H1 (cell line): ENCODE measurements around the gene PSMC2. TPM values are rescaled to one million over a fixed set of nuclear protein-coding genes. Genes with fewer than 3 reads are reported as not detected.

ENCODE experiments used
- CTCF ChIA-PET: fragments of 300-600 bp; sonication (Branson Sonifier 250); formaldehyde crosslinking; loops from one replicate; lab custom pipeline; 2021; ENCODE audit not compliant: partially characterized antibody; lab: Charles Lee
- POLR2A ChIA-PET: fragments of 300-600 bp; sonication (Branson Sonifier 250); formaldehyde crosslinking; loops from one replicate; lab custom pipeline; 2021; ENCODE audit warnings: inconsistent platforms; ENCODE audit not compliant: partially characterized antibody; lab: Charles Lee
- DNase-seq, 2 experiments: peaks; one replicate each; pipeline versions ENCODE4 v3.0.0 to v3.0.0-alpha.2; 2010 to 2022; ENCODE audit warnings: low spot score in 2 of 2, low read depth in 1 of 2, mixed read lengths in 1 of 2
- FAIRE-seq: peaks from 2 replicates; lab custom pipeline; 2011; peaks lifted over from hg19 to GRCh38; lab: Jason Lieb, UNC
- H2AFZ ChIP-seq: 2 replicates; pipeline ENCODE4 v1.8.1; 2012; ENCODE audit warnings: low read length, inconsistent platforms
- H2AK5ac ChIP-seq: 2 replicates; pipeline ENCODE4 v1.6.1; 2013; ENCODE audit warnings: low read depth, low read length
- H2BK120ac ChIP-seq: replicated peaks from 2 replicates; pipeline ENCODE3; 2013; ENCODE audit warnings: low read depth, low read length, inconsistent platforms
- H2BK12ac ChIP-seq: 2 replicates; pipeline ENCODE4 v1.6.1; 2013; ENCODE audit warnings: low read depth, low read length
- H2BK15ac ChIP-seq: 2 replicates; pipeline ENCODE4 v1.6.1; 2013; ENCODE audit warnings: low read length
- H2BK20ac ChIP-seq: 2 replicates; pipeline ENCODE4 v1.6.1; 2013; ENCODE audit warnings: low read length
- H2BK5ac ChIP-seq: 2 replicates; pipeline ENCODE4 v1.6.1; 2013; ENCODE audit warnings: low read depth, low read length
- H3K14ac ChIP-seq: 2 replicates; pipeline ENCODE4 v1.6.1; 2013; ENCODE audit warnings: inconsistent platforms; ENCODE audit not compliant: insufficient read length
- H3K18ac ChIP-seq: 2 replicates; pipeline ENCODE4 v1.6.1; 2013; ENCODE audit warnings: low read length; ENCODE audit errors: extremely low read depth
- H3K23ac ChIP-seq: 2 replicates; pipeline ENCODE4 v1.6.1; 2013; ENCODE audit warnings: inconsistent platforms; ENCODE audit not compliant: insufficient read length
- H3K23me2 ChIP-seq: 2 replicates; pipeline ENCODE4 v1.6.1; 2013; ENCODE audit warnings: low read depth, low read length
- H3K27ac ChIP-seq: 2 replicates; pipeline ENCODE4 v1.6.1; 2011; ENCODE audit warnings: low read depth, low read length, inconsistent platforms
- H3K27me3 ChIP-seq, 4 experiments: replicated peaks in 1 of 4; 1 replicate in 1 of 4; 2 replicates in 3 of 4; pipeline versions ENCODE4 v1.6.1 to v1.8.1; 2011 to 2013; ENCODE audit warnings: low read length in 3 of 4, mild to moderate bottlenecking in 3 of 4, inconsistent platforms in 2 of 4, mixed read lengths in 2 of 4, moderate library complexity in 1 of 4; ENCODE audit not compliant: control insufficient read depth in 3 of 4, insufficient read depth in 3 of 4; ENCODE audit errors: extremely low read depth in 1 of 4
- H3K36me3 ChIP-seq, 4 experiments: 2 replicates each; pipeline versions ENCODE4 v1.6.1 to v1.8.1; 2011 to 2013; ENCODE audit warnings: mild to moderate bottlenecking in 4 of 4, low read length in 3 of 4, moderate library complexity in 2 of 4, control low read depth in 1 of 4, inconsistent platforms in 1 of 4; ENCODE audit not compliant: insufficient read depth in 4 of 4, control insufficient read depth in 2 of 4
- H3K4ac ChIP-seq: replicated peaks from 2 replicates; pipeline ENCODE3; 2013; ENCODE audit warnings: low read length, low read depth, mixed read lengths, inconsistent platforms; ENCODE audit not compliant: insufficient read length
- H3K4me1 ChIP-seq, 4 experiments: replicated peaks in 1 of 4; 1 replicate in 1 of 4; 2 replicates in 3 of 4; pipeline versions ENCODE4 v1.6.1 to v1.8.1; 2011 to 2013; ENCODE audit warnings: low read length in 3 of 4, inconsistent platforms in 2 of 4, mixed read lengths in 1 of 4; ENCODE audit not compliant: insufficient read depth in 4 of 4, control insufficient read depth in 3 of 4
- H3K4me2 ChIP-seq, 2 experiments: 2 replicates each; pipeline versions ENCODE4 v1.6.1 to v1.8.1; 2011 to 2013; ENCODE audit warnings: low read depth in 2 of 2, low read length in 2 of 2, control low read depth in 1 of 2, inconsistent platforms in 1 of 2, mild to moderate bottlenecking in 1 of 2; ENCODE audit not compliant: insufficient read depth in 1 of 2
- H3K4me3 ChIP-seq, 4 experiments: fragments of 200-600, 300-600 bp in 1 of 4; sonication (generic), shearing (Covaris generic), sonication (Bioruptor Twin) in 1 of 4; 2 replicates each; pipeline versions ENCODE4 v1.5.1 to v1.8.1; 2011 to 2016; ENCODE audit warnings: low read length in 4 of 4, low read depth in 3 of 4, control low read depth in 2 of 4, inconsistent platforms in 2 of 4, mild to moderate bottlenecking in 2 of 4, mixed read lengths in 1 of 4, moderate library complexity in 1 of 4; ENCODE audit not compliant: insufficient read depth in 2 of 4; ENCODE audit errors: extremely low read depth in 1 of 4
- H3K56ac ChIP-seq: replicated peaks from 2 replicates; pipeline ENCODE3; 2013; ENCODE audit warnings: low read depth, mild to moderate bottlenecking, mixed read lengths, low read length, inconsistent platforms; ENCODE audit not compliant: insufficient read length
- H3K79me1 ChIP-seq: 2 replicates; pipeline ENCODE4 v1.6.1; 2013; ENCODE audit warnings: low read depth, low read length, control low read depth
- H3K79me2 ChIP-seq, 2 experiments: 2 replicates each; pipeline versions ENCODE4 v1.6.1 to v1.8.1; 2012 to 2013; ENCODE audit warnings: low read length in 2 of 2, mild to moderate bottlenecking in 2 of 2, inconsistent platforms in 1 of 2; ENCODE audit not compliant: insufficient read depth in 2 of 2, control insufficient read depth in 1 of 2
- H3K9ac ChIP-seq, 4 experiments: replicated peaks in 1 of 4; 1 replicate in 1 of 4; 2 replicates in 3 of 4; pipeline versions ENCODE4 v1.6.1 to v1.8.1; 2011 to 2013; ENCODE audit warnings: low read depth in 3 of 4, low read length in 3 of 4, control low read depth in 2 of 4, mild to moderate bottlenecking in 2 of 4, moderate library complexity in 2 of 4, inconsistent platforms in 1 of 4; ENCODE audit errors: extremely low read depth in 1 of 4
- H3K9me3 ChIP-seq, 2 experiments: 2 replicates each; pipeline versions ENCODE4 v1.6.1 to v1.8.1; 2012 to 2013; ENCODE audit warnings: mild to moderate bottlenecking in 2 of 2, moderate library complexity in 2 of 2, control low read depth in 1 of 2, inconsistent platforms in 1 of 2, low read depth in 1 of 2, low read length in 1 of 2, mixed read lengths in 1 of 2; ENCODE audit not compliant: insufficient read depth in 2 of 2
- H4K20me1 ChIP-seq, 2 experiments: replicated peaks in 1 of 2; 2 replicates each; pipeline versions ENCODE3 to v1.8.1; 2011 to 2013; ENCODE audit warnings: inconsistent platforms in 2 of 2, low read length in 2 of 2, mild to moderate bottlenecking in 1 of 2; ENCODE audit not compliant: insufficient read depth in 2 of 2, control insufficient read depth in 1 of 2
- H4K5ac ChIP-seq: 2 replicates; pipeline ENCODE4 v1.6.1; 2013; ENCODE audit warnings: low read length, low read depth, mixed read lengths, inconsistent platforms; ENCODE audit not compliant: insufficient read length
- H4K8ac ChIP-seq: 2 replicates; pipeline ENCODE4 v1.8.0; 2013; ENCODE audit warnings: mild to moderate bottlenecking, moderate library complexity, low read length, inconsistent platforms; ENCODE audit not compliant: insufficient read depth; ENCODE audit errors: extremely low read depth
- H4K91ac ChIP-seq: replicated peaks from 2 replicates; pipeline ENCODE3; 2013; ENCODE audit warnings: low read length, mixed read lengths, inconsistent platforms; ENCODE audit not compliant: insufficient read length
- CBX8 ChIP-seq: fragments of 300-800, 300-1000 bp; sonication (generic); IDR thresholded peaks from 2 replicates; pipeline ENCODE4 v1.7.1; 2016; ENCODE audit warnings: low read depth, low read length, borderline replicate concordance
- ZNF274 ChIP-seq: IDR thresholded peaks from 2 replicates; pipeline ENCODE4 v1.7.0; 2012; ENCODE audit warnings: low read length, borderline replicate concordance; ENCODE audit errors: extremely low read depth
- WGBS, 2 experiments: shearing (Covaris generic) in 1 of 2; methylation state at CpG; one replicate each; pipeline versions ENCODE4 v1.1.6 to v1.1.7; 2013 to 2015; ENCODE audit warnings: low lambda C conversion rate in 2 of 2, mixed read lengths in 2 of 2, inconsistent platforms in 1 of 2, low coverage in 1 of 2, missing lambda C conversion rate in 1 of 2; ENCODE audit not compliant: insufficient replicate concordance in 2 of 2, insufficient coverage in 1 of 2, insufficient read length in 1 of 2; ENCODE audit errors: extremely low coverage in 1 of 2, missing lambda C conversion rate in 1 of 2; 5-methylcytosine and 5-hydroxymethylcytosine counted together
- polyA plus RNA-seq, 7 experiments: library from polyadenylated mRNA; depleted of rRNA in 3 of 7; stranded (reverse) in 5 of 7; unstranded in 2 of 7; fragments of >200 nt in 5 of 7; fragments of 200-250 nt in 2 of 7; gene quantifications; 1 replicate in 5 of 7; 2 replicates in 1 of 7; 4 replicates in 1 of 7; pipeline versions ENCODE4 v1.2.1 to v1.2.3, GENCODE V29; 2011 to 2013; ENCODE audit warnings: missing spikeins in 2 of 7, mixed read lengths in 2 of 7
- total RNA-seq: library from RNA; stranded (reverse); fragmentation: NEBNext Ultra II Directional; extraction: Animal tissue kit (Norgen Biotek cat#: 25700); gene quantifications from 2 replicates; pipeline ENCODE4 v1.2.1, GENCODE V29; 2021

The PSMC2 gene
- total and polyA plus RNA-seq, 2 of the 8 experiments (the other 6 are each of a cell fraction or from before 2014, with no cell fraction given) = 80.9 to 141 TPM

- Histone ChIP-seq H2BK20ac (no peak overlapping the region), H3K36me3 (peaks cover 6 to 75% (median 47%) of the 10 kb centered on the region in 4 experiments), H3K9me3 (no peaks in the 10 kb centered on the region), H2BK15ac (no peak overlapping the region), H3K23ac (no peak overlapping the region), H3K27ac (no peak overlapping the region), H4K20me1 (peaks cover 0 to 2% of the 10 kb centered on the region in 2 experiments), H3K4me1 (peaks cover 0 to 5% (median 0%) of the 10 kb centered on the region in 4 experiments; a peak in 1 of 7 replicates), H2AFZ (no peak overlapping the region), H3K14ac (no peak overlapping the region), H3K56ac (no peak overlapping the region), H3K4ac (no peak overlapping the region), H2BK5ac (no peak overlapping the region), H4K5ac (no peak overlapping the region), H2AK5ac (no peak overlapping the region), H2BK120ac (no peak overlapping the region), H2BK12ac (no peak overlapping the region), H3K79me2 (peaks cover 0 to 26% of the 10 kb centered on the region in 2 experiments; a peak in 3 of 4 replicates), H3K9ac (no peak overlapping the region), H3K4me3 (no peak overlapping the region), H3K18ac (no peak overlapping the region), H3K4me2 (no peak overlapping the region), H3K27me3 (no peaks in the 10 kb centered on the region), H4K8ac (no peak overlapping the region), H3K23me2 (no peaks in the 10 kb centered on the region), H4K91ac (no peak overlapping the region), H3K79me1 (no peaks in the 10 kb centered on the region; the same call in 1 of the 2 replicates)
- no peak for DNase-seq
- ChIA-PET CTCF (no interaction called here), POLR2A (interaction anchor here (0.9 to 1.3 kb wide), 3 partner anchors 10 to 46 kb away, joined by 3 to 9 read pairs (median 4); partner anchors contain the start of gene PSMC2)
- no peak for FAIRE-seq
- 97% methylated on average over 2 of the region's 2 CpGs; no CpG with 5 or more reads in 1 of the 2 experiments for WGBS, 2 experiments
- TF ChIP-seq CBX8 = no peak
- no peak for TF ChIP-seq ZNF274
Observed at GRCh38 chr7:103301441-103301840, 46.0 kb upstream of the PSMC2 start.
